Measurements from ENCODE around the gene ADAMTS15.

GRCh38 chr11:130449996-130450769, 1.7 kb downstream of the ADAMTS15 start:
- peak in 1 of 2 donors; percentile 62 for TF ChIP-seq POLR2A (IDR thresholded peaks at IDR 0.05)
- TF ChIP-seq CTCF (IDR thresholded peaks at IDR 0.05): peak; percentile 47 to 90 (median 73)

Data from heart left ventricle (tissue), 13 donors.